GM12891 (cell line): Measurements from ENCODE around the gene PARD3.
A peak's percentile ranks its signal among the peaks of the same experiment; 100 is the strongest.

Source experiments
- DNase-seq: peaks from one replicate; pipeline ENCODE4 v3.0.0; 2011; ENCODE audit warnings: low spot score; ENCODE audit not compliant: insufficient read length
- FAIRE-seq: peaks from 2 replicates; lab custom pipeline; 2011; peaks lifted over from hg19 to GRCh38; lab: Jason Lieb, UNC
- PAX5 ChIP-seq: IDR thresholded peaks from 2 replicates; pipeline ENCODE4 v1.6.1; 2011; ENCODE audit warnings: low read length, moderate library complexity, mild to moderate bottlenecking; ENCODE audit not compliant: insufficient read depth, severe bottlenecking
- POLR2A ChIP-seq: IDR thresholded peaks from 2 replicates; pipeline ENCODE4 v1.6.1; 2011; ENCODE audit warnings: low read depth, low read length, control low read depth
- POLR2AphosphoS5 ChIP-seq: IDR thresholded peaks from 2 replicates; pipeline ENCODE4 v1.6.1; 2011; ENCODE audit warnings: low read depth, low read length, control low read depth
- POU2F2 ChIP-seq: IDR thresholded peaks from 2 replicates; pipeline ENCODE4 v1.6.1; 2011; ENCODE audit warnings: low read depth, mild to moderate bottlenecking, control low read depth, low read length, moderate library complexity
- SPI1 ChIP-seq: IDR thresholded peaks from 2 replicates; pipeline ENCODE4 v1.6.1; 2011; ENCODE audit warnings: low read depth, low read length, control low read depth
- TAF1 ChIP-seq: IDR thresholded peaks from 2 replicates; pipeline ENCODE4 v1.6.1; 2011; ENCODE audit warnings: low read depth, low read length, control low read depth

PARD3 gene

DNA sequence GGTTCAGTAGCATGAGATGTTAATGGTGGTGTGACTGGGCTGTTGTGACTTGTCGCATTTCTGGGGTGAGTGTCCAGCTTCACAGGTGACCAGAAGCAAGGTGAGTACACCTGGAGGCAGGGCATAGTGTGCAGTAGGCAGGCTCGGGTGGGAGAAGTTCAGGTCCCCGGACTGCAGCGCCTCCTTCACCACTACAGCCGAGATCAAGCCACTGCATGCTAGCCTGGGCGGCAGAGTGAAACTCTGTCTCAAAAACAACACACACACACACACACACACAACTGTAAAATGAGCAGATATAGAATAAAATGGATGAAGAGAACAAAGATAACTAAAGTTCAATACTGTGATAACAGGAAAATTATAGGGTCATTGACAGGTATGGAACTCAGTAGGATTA is 11.1 kb upstream of the PARD3 start:
- no peak for DNase-seq
- TF ChIP-seq TAF1 (no peak), POU2F2 (no peak), POLR2A (no peak), SPI1 (no peak)
- FAIRE-seq = no peak

DNA sequence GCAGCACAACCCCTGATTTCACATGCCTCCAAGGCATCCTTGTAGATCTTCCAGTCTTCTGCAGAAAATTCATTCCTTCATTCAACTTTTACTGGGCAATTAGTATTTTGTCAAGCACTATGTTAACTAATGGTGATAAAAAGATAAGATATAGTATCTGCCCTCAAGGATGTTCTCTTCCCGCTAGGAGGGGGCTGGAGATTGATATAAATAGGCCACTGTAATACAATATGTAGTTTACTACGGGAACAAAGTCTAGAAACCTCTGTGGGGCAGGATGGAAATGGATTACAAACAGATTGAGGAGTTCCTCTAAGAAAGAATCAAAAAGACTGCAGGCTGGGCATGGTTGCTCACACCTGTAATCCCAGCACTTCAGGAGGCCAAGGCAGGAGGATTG is 10.3 kb upstream of the PARD3 start:
- DNase-seq (no peak), FAIRE-seq (no peak)

DNA sequence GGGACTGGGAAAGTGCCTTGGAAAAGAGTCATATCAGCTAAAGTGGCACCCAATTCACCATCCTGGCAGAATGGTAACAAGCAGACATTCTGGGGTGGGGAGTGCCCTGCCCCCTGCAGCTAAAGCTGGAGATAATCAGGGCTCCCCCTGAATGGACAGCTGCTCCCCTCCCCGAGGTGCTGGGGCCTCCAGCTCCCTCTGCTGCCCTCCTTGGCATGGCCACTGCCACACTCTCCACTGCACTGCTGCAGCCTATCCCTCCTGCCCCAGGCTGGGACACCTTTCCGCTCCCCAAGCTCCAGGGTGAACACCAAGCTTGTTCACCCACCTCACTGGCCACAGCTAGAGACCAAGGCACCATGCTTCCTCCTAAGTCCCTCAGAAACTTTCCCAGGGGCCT is 9.8 kb upstream of the PARD3 start:
- no peak for DNase-seq
- TF ChIP-seq POU2F2 = no peak
- no peak for TF ChIP-seq PAX5
- TF ChIP-seq POLR2AphosphoS5 = no peak
- TF ChIP-seq SPI1 = no peak
- TF ChIP-seq TAF1 = no peak
- TF ChIP-seq POLR2A = no peak
- no peak for FAIRE-seq

More for the DNA sequence above, 10.3 kb upstream of the PARD3 start:
- TF ChIP-seq TAF1 (no peak), SPI1 (no peak), PAX5 (no peak), POLR2AphosphoS5 (no peak), POLR2A (no peak), POU2F2 (no peak)

DNA sequence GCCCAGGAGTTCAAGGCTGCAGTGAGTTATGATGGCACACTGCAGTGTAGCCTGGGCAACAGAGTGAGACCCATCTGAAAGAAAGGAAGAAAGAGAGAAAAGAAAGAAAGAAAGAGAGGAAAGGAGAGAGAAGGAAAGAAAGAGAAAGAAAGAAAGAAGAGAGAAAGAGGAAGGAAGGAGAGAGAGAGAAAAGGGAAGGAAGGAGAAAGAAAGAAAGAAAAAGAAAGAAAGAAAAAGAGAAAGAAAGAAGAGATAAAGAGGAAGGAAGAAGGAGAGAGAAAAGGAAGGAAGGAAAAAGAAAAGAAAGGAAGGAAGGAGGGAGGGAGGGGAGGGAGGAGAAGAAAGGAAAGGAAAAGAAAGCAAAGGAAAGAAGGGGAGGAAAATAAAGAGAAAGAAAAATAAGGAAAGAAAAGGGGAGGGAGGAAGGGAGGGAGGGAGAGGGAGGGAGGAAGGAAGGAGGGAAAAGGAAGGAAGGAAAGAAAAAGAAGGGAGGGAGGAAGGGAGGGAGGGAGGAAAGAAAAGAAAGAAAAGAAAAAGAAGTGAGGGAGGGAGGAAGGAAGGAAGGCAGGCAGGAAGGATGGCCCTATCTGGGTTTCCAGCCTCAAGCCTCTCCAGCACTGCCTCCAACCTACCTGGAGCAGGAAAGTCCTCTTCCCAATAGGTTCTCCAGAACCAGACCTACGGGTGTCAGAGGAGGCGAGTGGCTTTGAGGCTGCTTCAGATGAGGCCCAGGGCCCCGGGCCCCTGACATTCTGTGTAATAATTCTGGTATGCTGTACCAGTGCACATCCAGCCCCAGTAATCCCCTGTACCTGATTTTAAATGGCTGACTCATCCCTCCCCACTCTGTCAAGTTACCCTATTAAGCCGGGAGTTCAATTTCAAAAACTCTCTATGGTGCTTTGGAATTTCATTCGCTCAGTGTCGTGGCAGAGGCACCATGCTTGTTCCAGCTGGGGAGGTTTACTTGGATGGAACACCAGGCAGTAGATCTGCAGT is 6.8 kb upstream of the PARD3 start:
- no peak for TF ChIP-seq POLR2A
- DNase-seq (no peak), FAIRE-seq (no peak)

DNA sequence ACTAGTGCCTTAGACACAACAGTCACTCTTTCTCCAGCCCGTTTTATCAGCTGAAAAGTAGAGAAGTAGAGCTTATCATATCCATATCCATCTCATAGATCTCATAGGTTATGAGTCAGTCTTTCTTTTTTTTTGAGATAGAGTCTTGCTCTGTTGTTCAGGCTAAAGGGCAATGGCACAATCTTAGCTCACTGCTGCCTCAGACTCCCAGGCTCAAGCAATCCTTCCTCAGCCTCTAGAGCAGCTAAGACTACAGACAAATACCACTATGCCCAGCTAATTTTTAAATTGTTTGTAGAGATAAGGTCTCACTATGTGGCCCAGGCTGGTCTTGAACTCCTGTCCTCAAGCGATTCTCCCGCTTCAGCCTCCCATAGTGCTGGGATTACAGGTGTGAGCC is 2.5 kb upstream of the PARD3 start:
- DNase-seq (no peak), FAIRE-seq (peak; percentile 26)
- TF ChIP-seq SPI1 (no peak), POLR2A (no peak), TAF1 (no peak), PAX5 (no peak), POLR2AphosphoS5 (no peak), POU2F2 (no peak)

DNA sequence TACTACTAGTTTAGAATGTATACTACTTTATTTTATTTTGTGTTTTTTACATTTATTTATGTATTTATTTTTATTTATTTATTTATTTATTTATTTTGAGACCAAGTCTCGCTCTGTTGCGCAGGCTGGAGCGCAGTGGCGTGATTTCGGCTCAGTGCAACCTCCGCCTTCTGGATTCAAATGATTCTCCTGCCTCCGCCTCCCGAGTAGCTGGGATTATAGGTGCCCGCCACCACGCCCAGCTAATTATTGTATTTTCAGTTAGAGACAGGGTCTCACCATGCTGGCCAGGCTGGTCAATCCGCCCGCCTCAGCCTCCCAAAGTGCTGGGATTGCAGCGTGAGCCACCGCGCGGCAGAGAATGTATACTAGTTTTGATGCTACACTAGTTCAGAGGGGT is 2.0 kb upstream of the PARD3 start:
- TF ChIP-seq POLR2AphosphoS5 (no peak), TAF1 (no peak), POLR2A (no peak), SPI1 (no peak), PAX5 (no peak), POU2F2 (no peak)
- FAIRE-seq = no peak
- DNase-seq = no peak

DNA sequence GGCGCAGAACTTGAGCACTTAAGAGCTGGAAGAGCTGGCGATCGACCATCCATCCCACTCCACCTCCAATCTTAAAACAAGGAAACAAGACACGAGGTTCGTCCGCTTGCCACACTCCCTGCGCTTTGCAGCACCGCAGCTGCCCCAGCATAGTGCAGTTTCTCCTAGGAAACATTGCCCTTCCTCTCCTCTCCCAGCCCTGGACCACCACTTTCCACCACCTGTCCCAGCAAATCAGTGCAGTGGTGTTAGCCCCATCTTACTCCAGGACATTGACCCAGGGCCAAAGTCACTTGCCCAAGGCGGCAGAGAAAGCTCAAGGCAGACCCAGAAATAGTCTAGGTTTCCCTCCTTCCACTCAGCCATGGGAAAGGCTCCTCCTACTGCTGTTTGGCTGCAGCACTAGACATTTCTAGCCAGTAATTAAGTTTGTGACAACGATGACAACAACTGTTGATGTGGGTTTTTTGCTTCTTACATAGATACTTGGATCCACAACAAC is 1.5 kb upstream of the PARD3 start:
- FAIRE-seq (no peak), DNase-seq (no peak)

DNA sequence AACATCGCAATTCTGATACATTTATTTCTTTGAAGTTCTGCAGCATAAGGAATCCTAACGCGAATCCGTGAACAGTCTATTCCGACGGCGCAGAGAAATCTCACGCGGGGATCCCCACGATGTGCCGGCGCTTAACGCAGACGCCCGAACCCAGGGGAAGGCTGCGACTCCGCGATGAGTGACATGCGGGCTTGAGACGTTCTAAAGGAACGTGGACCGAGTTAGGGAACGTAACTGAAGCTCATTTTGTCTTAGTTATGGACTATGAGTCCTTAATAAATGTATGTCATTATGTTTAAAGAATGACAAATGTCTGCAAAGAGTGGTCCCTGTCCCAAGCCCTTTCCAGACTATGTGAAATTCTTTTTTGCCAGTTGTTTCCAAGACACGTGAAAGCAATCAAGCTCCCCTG is 995 bp upstream of the PARD3 start:
- no peak for DNase-seq
- no peak for TF ChIP-seq TAF1
- no peak for TF ChIP-seq SPI1
- no peak for TF ChIP-seq POLR2AphosphoS5
- no peak for TF ChIP-seq POLR2A
- no peak for TF ChIP-seq POU2F2
- no peak for TF ChIP-seq PAX5
- peak; percentile 63 for FAIRE-seq

More for the DNA sequence above, 1.5 kb upstream of the PARD3 start:
- no peak for TF ChIP-seq TAF1
- TF ChIP-seq POLR2A = no peak
- TF ChIP-seq POU2F2 = no peak
- TF ChIP-seq PAX5 = no peak
- no peak for TF ChIP-seq SPI1
- no peak for TF ChIP-seq POLR2AphosphoS5

DNA sequence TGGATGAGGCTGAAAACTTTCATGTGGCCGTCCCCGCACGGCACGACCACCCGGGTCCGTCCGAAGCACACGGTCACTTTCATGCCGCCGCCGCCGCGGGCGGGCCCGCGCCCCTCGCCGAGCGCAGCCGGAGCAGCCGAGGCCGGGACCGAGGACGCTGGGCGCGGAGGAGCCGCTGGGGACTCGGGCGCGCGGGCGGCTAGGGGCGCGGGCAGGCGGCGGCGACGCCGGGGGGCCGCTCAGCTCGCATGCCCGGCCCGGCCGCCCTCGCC is 247 bp downstream of the PARD3 start:
- no peak for FAIRE-seq
- TF ChIP-seq PAX5 (no peak), TAF1 (no peak), POU2F2 (no peak), POLR2A (no peak), SPI1 (no peak), POLR2AphosphoS5 (no peak)
- no peak for DNase-seq
